Activated T-helper 1 cell treated with Interleukin-2 at 50 U/mL for 16 hours (primary cell): Measurements from ENCODE around the gene ZNF740.

ENCODE experiments used
- DNase-seq: peaks from one replicate; pipeline ENCODE4 v3.0.0-alpha.2; 2020; ENCODE audit warnings: low read depth

ZNF740 gene

DNA sequence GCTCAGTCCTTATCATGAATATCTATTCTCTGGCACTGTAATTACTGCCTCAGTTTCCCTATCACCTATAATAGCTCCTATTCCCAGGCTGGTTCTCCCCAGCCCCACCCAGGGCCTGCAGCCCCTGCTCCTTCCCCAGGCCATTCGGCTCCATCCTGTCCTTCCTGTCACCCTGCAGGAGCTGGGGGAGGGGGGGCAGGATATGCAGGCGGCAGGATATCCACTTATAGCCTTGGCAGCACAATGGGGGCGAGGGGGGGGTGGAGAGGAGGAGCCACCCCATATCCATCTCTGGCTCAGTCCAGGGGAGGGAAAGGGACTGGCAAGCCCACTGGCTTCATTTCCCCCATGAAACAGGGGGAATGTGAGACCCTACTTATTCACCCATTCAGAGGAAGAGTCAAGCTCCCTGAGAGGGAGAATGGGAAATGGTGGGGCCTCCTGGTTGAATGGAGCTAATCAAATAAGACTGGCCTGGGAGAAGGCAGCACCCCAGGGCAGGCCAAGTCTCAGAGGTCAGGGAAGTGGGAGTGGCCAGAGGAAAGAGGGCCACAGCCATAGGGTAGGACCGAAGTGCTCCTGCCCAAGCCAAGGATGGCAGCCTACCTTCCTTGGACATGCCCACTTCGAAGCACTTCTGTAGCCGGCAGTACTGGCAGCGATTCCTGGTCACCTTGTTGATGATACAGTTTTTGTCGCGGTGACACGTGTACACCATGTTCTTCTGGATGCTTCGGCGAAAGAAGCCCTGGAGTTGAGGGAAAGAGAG, 34.3 kb downstream of the ZNF740 start:
- no peak for DNase-seq

DNA sequence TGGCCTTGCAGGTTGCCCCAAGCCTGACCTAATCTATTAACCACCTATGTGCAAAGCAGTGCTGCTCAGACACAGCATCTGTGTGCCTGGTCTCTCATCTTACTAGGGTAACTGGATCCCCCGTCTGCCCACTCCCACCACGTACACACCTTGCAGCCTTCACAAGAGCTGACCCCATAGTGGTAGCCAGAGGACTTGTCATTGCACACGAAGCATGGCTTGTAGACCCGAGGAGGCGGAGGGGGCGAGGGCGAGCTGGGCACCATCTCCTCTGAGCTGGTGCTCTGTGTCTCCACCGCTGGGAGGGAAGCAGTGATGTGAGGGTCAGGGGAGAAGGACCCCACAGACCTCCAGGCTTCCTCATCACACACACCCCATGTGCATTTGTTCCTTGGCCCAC, 35.0 kb downstream of the ZNF740 start:
- DNase-seq = no peak

DNA sequence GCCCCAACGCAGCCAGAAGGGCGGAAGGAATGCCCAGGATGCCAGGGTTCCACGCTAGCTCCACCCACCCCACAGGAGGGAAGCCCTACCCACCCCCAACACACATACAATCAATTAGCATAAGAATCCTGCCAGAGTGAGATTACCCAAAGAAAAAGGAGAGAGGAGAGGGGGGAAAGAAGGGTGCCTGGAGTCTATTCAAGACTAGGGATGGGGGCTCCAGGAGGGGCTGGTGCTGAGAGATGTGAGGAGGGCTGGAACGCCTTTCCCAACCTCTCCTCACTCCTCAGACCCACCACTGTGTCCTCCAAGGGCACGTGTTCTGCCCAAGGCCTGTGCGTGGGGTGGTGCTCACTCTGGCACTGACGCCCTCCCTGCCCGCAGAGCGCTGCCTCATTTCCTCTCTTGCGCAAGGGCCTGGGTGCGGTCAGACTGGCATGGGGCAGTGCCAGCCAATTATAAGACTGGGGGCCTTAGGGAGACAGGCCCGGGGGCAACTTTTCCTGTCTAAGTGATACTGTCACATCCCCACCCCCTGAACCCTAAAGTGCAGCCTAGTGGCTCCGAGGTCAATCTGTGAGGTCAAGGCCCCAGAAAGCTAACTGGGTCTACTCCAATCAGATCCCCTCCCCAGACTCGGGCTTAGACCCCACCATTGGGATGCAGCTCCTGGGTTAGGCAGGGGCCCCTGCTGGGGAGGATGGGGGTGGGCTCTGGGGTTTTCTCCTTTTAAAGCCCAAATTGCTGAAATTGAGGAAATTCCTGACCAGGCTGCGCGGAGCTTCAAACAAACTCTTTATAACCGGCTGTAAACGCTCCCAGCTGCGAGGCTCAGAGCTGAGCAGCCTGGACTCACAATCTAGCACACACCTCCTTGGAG, 36.8 kb downstream of the ZNF740 start:
- no peak for DNase-seq

DNA sequence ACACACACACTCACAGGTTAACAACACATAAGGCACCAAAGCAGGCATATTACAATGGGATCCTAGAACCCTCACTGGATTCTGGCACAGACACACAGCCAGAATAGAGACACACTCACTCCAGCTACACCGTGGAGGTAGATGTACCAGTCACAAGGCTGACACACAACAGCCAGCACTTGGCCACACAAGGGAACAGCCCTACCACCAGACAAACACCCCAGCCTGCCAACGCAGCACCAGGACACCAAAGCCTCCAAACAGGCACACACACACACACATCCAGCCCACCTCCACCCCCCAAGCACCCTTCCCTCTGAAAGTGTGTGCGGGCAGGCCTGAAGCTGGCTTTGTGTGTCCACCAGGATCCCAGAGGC, 37.4 kb downstream of the ZNF740 start:
- DNase-seq = no peak

DNA sequence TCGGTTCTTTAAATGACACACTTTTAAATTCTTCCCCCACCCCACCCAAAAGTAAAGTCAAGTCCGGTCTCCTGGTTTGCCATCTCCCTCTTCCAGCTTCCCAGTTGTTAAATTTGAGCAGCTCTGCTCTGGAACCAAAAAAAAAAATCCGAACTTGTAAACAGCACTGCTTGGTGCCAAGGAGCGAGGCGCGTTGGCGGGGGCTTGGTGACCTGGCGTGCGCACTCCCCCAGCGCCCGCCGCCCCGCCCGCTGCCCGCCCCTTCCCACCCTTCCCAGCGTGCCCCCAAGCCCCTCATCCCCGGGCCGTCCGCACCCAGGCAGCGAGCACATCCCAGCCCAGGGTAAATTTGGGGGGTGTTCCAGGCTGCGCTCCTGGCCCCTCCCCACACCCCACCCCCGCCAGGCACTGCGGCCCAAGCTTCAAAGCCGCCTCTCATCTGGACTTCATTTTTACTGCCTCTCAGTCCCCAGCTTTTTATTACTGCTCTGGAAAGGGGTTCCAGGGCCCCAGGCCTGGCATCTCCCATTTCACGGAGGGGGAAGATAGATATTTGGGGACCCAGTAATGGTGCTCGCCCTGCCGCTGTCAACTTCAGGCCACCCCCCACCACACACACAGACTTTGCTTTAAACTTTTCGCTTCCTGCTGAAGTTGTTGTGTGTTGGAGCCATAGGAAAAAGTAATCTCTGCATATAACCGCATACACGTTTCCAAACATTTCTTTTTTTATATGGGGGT, 38.2 kb downstream of the ZNF740 start:
- no peak for DNase-seq

DNA sequence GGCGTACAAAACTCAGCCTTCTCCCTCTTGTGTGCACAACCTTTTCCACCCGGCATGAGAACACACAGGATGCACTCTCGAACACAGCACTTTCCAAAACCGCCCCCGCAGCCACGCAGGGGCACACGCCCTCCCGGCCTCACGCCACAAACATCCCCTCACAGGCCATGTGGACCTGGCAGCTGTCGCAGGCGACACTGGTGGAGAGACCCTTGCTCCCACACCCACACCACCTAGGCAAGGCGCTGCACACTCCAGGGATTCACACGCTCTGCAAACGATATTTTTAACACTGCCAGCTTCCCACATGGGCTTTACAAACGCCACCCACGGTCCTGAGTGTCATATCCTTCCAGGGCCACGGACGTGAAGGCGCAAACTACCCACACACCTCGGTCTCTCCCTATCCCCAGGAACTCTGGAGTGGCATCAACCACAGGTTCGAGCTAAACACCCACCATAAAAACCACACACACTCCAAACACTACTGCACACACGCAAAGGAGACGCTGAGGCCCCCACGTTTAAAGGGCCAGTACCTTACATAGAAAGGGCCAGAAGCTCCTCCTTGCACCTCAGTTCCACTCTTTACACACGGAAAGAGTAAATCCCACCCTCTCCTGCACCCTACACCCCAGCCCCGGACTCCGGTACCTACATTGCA, 38.9 kb downstream of the ZNF740 start:
- peak; percentile 35 for DNase-seq

DNA sequence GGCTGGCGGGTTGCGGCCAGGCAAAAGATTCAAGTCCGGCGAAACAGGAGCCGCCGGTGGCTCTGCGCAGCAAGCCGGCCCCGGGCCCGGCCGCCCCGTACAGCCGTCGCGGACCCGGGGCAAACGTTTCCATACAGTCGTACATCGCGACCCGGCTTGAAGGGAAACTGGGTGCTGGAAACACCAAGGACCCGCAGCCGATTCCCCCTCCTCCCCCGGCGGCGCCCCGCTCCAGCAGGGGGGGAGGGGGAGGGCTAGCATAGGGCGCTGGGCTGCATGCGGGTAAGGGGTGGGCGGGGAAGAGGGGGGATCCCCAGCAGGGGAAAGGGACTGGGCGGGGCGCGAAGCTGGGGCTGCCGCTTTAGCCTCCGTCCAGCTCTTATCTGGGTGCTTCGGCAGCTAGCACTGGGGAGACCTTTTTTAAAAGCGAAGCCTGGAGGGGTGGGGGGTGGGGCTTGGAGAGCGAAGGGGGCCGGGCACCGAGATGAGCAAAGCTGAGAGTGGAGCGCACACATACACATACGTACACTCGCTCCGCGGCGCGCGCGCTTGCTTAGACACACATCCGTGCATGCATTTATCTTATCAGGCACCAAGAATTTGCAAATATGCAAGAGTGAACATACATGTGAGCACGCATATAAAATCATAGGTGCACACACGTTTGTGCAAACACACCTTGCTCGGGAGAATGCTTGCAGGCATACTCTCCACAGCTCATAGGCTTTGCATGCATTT, 39.6 kb downstream of the ZNF740 start:
- DNase-seq = peak; percentile 67

DNA sequence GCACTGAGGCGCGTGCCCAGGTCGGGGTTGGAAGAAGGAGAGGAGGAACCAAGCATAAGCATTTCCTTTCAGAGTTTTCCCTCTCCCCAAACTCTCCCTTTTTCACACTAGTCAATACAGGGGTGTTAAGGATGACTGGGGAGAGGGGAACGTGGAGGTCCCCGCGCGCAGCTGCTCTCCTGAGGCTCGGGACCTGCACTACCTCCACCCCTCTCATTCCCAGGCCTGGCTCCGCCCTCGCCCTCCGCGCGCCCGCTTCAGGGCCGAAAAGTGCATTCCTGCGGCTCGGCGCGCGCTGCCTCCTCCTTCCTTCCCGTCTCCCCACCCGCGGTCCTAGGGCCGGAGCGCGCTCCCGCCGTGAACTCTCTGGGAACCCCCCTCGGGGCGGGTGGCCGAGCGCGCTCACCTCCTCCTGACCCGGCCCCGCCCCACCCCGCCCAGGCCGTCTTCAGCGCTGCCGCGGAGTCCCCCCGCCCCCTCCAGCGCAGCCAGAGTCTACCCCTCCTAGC, 40.2 kb downstream of the ZNF740 start:
- DNase-seq = peak; percentile 63

DNA sequence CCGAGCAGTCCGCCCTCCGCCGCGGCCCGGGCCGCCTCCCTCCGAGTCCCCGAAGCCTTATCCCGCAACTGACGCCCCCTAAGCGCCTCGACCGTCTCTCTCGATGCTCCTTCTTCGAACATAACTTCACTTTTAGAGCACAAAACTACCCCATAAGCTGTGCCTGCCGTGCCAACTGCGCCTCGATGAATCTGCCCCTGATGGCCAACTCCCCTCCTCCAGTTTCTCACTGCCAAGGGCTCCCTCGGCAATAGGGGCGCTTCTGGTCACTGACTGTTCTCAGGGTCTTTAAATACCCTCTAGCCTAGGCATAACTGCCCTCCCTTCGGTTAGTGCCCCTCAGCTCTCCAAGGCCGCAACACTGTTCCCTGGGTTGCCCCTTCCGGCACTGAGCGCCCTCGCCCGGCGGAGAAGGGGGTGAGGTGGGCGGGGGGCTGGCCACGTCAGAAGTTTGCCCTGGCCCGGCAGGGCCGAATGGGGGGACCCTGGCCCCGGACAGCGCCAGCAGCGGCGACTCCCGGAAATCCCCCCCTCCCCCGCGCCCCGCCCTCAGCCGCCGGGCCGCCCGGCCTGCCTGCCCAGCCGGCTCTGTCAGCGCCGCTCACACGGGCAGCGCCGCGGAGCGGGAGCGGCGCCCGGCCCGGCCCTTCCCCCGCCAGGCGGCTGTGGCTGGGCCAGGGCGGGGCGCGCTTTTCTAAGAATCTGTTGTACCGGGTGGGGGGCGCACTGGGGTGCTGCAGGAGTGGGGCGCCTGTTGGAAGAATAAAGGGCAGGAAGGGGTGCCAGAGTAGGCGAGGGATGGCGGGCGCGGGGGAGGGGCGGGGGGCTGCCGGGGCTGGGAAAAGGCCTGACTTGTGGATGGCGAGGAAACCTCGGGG, 40.9 kb downstream of the ZNF740 start:
- DNase-seq = peak; percentile 39

DNA sequence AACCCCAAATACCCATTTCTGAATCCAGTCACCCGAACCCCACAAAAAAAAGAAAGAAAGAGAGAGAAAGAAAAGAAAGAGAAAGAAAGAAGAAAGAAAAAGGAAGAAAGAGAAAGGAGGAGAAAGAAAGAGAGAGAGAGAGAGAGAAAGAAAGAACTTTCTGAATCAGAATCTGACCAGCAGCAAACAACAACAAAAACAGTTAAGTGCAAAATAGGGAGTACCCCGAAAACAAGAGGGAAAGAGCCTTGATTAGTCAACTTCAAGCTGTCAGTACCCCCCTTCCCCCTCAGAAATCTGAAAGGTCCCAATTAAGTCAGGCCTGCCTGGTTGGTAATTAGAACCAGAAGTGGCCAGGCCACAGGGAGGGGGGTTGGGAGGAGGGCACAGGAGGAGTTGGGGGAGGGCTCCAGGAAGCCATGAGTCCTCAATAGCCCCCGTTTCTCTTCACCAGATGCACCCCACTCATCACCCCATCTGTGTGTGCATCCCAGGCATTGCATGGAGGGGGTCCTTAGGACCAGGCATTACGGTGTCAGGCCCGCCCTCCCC, 41.7 kb downstream of the ZNF740 start:
- no peak for DNase-seq

DNA sequence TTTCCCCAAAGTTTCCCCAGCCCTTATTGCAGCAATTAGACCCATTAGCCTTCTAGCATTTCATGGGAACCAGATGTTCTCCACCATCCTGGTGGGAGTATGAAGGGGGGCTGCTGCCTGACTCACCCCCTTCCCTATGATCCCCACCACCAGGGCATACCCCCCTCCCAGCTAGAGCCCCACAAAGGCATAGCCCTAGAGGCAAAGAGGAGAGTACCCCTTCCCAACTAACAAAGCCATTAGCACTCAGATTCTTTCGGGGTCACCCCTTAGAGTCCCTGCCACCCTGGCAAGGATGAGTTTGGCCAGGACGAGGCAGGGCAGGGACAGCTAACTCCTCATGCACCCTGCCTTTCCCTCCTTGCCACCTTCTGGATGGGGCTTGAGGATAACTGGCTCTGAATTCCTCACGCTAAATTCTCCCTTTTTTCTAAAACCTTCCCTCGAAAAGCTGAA, 42.3 kb downstream of the ZNF740 start:
- no peak for DNase-seq

DNA sequence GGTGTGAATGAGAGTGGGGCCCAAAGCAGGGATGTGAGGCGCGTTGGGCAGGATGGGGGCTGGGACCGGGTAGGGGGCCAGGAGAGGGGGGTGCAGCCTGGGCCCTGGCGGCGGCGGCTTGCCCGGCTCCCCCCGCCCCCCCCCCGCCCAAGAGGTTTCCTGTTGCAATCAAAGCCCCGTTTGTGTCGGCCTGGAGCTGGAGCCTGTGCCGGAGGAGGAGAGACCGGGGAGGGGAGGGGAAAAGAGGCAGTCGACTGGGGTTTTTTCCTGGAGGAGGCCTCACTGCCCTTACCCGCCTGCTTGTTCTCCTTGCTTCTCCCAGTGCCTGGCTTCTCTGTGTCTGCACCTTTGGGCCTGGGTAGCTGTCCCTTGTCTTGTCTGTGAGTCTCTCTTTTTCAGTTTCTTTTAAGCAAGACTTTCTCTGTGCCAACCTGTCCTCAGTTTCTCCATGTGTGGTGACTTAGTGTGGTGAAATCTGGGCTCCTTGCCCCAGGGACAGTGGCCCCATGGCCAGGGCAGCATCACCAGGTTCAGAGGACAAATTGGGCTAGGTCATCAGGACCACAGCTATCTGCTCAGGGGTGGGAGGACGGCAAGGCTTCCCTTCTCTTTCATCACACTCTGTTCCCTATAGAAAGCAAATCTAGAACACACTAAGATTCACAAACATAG, 43.0 kb downstream of the ZNF740 start:
- no peak for DNase-seq

DNA sequence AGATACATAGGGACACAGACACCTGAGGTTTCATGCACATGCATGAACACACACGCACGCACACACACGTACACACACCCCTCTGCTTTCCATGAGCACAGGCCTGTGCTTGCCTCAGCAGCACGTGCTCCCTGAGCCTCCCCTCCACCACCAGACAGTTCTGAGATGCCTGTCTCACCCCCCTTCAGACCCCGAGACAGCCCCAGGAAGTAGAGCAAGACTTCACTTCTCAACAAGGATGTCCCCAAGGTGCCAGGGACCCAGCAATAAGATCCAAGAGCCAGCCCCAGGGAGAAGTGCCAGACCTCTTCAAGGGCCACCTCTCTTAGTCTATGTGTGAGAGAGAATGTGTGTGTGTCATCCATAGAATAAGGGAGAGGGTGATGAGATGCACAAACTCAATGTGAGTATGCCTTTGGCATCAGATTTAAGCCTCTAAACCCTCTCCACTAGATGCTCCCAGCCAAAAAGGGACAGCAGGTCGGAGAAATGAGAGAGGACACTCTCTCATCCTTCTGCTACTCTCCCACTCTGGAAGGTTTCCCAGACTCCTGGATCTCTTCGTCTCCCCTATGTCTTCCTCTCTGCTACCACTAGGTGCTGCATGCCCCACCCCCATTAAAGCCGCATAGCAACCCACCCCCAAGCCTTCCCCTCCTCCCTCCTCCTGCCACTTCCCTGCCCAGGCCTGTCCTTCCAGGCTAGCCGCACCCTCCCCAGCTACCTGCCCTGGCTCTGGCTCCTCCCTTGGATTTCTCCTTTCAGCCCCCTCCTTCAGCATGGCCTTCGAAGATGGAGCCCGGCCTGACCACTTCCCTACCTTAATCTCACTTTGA, 43.8 kb downstream of the ZNF740 start:
- no peak for DNase-seq

DNA sequence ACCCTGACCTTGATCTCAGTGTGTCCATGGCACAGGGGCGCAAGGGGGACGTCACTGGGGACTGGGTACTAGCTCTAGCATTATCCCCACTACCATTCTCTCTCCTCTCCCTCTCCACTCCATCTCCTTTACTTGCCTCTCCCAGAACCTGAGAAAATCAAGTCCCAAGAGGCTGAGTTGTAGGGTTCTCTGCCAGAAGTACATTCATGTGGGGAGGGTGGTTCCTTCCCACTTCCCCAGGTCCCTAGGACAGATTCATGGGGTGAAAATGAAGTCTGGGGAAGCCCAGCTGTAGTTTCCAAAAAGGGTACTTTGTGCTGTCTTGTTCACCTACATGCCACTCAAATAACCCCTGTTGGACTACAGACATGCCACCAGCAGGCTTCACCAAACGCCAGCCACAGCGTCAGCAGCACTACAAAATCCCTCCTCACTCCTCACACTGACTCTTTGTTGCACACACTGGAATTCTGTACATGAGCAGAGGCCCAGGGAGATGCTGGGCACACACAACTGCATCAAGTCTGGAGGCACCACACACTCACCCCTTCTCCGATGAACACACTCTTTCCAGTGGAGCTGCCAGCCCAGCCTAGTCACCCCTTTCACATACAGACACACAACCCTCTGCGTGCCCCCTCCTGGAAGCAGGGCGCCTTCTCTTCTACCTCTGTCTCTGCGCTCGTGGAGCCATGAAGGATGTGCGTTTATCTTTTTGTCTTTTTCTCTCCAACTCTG, 44.5 kb downstream of the ZNF740 start:
- DNase-seq = no peak

DNA sequence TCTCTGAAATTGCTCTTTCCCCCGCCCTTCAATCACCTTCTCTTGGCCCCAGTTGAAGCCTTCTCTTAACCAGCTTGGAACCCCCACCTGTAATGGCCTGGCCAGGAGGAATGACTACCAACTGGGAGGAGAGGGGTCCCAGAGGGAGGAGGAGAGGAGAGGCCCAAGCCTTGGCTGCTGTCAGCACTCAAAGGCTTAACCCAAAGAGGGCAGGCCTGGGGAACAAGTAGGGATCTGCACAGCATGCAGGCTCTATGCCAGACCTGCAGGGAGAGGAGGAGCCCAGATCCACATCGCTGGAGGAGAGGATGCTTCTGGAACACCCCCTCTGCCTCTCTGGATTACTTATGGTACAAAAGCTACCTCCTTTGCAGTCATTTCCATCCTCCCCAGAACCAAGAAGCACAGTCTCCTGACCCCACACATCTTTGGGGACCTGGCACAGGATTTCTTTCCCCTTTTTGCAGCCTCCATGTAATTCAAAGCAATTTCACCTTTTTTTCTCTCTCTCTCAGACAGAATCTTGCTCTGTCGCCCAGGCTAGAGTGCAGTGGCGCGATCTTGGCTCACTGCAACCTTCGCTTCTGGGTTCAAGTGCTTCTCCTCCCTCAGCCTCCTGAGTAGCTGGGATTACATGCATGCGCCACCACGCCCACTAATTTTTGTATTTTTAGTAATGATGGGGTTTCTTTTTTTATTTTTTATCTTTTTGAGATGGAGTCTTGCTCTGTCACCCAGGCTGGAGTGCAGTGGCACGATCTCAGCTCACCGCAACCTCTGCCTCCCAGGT, 45.3 kb downstream of the ZNF740 start:
- no peak for DNase-seq

DNA sequence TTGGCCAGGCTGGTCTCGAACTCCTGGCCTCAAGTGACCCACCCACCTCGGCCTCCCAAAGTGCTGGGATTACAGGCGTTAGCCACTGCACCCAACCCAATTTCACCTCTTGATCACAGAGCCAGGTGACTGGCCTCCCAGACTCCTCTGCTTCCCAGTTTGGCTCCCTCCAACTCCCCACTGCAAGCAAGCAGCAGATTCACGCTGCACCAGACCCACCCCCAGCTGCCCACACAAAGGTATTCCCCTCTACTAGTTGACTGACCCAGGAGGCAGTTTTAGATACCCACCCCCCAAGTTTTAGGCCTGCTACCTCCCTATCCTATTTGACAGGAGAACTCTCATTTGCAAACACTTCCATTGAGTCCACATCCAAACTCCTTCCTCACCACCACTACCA, 46.3 kb downstream of the ZNF740 start:
- no peak for DNase-seq

DNA sequence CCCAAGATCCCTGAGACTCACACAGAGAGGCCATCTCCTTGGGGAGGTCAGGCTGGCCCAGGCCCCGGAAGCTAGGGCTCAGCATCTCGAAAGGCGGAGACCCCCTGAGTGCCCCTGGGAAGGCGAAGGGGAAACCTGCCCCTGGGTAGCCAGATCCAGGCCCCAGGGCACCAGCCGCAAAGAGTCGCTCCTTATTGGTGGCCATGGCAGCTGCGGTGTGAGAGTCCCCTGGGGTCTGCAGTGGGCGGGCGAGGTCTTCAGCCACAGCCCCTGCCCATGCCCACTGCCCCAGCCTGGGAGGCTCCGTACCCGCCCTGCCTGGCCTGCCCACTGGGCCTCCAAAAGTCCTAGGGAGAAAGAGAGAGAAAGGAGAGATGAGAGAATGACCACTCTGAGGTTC, 46.8 kb downstream of the ZNF740 start:
- DNase-seq = no peak
